ENCODE measurements around the gene OR6K6.

OR6K6 gene

DNA sequence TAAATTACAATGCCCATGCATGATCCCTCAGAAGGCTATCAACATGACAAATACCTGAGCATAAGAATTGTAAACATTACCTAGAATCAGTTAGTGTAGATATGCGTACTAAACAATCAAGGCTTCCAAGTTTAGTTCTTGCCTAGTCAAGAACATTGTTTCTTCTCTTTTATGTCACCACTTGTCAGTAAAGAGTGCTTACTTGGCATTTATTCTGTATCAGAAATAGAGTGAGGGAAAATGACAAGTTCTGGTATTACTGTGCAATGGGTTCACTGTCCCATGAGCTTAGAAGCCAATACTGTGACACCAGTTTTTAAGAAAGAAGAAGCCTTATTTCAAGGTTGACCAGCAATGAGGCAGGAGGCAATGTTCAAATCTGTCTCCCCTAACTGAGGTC is 49.2 kb downstream of the OR6K6 start:
- DNase-seq: no peak

All from DMS79 (cell line).